Activated CD8-positive, alpha-beta memory T cell treated with anti-CD3 and anti-CD28 coated beads, Interleukin-2, amount 50 U/mL, for 1 hour (primary cell): ENCODE measurements around the gene BOLA3.
"Not testable (repeated sequence)": the region's sequence is repeated elsewhere in the genome, so short reads cannot be mapped to it uniquely, and the experiment has no call there.

Experiments
- DNase-seq: peaks from one replicate; pipeline ENCODE4 v3.0.0-alpha.2; 2020; ENCODE audit errors: extremely low read depth

BOLA3 gene, protein sequence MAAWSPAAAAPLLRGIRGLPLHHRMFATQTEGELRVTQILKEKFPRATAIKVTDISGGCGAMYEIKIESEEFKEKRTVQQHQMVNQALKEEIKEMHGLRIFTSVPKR

DNA sequence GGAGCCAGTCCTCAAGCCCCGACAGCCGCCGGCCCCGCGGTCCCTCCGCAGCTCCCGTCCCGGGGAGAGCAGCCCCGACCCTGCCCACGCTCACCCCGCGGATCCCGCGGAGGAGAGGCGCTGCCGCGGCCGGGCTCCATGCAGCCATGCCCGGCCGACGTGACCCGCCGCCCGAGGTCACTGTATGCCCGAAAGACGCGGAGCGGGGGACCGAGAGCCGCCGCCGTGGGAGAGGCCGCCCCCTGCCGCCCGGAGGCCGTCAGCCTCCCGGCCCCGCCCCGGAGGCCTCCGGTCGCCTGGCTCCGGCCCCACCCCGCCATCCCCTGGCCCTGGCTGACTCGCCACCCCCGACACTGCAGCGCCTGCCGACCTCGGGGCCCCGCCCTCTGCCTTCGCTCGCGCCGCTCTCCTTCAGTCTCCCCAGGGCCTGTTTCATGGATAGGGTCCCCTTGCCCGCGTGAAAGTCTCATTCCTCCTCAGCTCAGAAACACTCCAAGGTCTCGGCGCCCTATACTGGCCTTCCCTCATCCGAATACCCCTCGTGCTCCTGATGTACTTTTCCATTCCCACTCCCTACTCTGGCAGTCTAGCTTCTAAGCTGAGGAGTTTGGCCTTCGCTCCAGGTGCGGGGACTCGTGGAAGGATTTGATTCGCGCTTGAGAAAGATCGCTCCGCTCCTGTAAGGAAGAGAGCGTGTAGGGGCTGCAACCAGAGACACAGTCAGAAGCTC is at the start of gene BOLA3:
BOLA3 (minus strand) TSS at position 186 of the 730 bp plus-strand sequence; CDS start at position 148, 38 bp downstream.
- peak; percentile 47 for DNase-seq

DNA sequence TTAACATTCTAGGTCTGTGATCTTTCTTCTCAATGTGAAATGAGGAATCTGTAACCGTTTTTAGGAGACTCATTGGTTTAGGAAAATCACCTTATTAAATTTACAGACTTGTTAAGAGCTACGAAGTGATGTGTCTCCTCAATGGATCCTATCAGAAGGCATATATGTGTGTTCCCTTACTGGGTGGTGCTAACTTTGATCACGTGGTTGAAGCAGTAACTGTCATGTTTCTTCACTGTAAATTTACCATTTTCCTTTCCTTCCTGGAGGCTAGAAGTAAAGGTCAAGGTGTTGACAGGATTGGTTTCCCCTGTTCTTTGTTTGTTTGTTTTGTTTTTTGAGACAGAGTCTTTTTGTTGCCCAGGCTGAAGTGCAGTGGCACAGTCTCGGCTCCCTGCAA is 49.3 kb upstream of the BOLA3 start:
- no peak for DNase-seq

DNA sequence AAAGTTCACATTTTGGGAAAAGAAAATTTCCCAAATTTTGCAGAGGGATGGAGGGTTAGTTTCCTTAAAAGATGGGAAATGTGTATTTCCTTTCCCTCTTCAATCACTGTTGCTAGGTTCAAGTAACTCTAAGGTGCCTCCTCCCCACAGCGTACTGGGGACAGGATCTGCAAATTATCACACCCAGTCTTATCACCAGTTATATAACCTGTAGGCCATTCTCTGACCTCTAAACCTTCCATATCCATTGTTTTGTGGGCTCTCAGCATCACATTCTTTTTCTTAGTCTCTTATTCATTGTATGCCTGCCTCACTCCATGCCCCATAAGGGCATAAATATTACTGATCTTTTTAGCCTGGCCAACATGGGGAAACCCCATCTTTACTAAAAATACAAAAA is 47.1 kb upstream of the BOLA3 start:
- DNase-seq, result no peak

DNA sequence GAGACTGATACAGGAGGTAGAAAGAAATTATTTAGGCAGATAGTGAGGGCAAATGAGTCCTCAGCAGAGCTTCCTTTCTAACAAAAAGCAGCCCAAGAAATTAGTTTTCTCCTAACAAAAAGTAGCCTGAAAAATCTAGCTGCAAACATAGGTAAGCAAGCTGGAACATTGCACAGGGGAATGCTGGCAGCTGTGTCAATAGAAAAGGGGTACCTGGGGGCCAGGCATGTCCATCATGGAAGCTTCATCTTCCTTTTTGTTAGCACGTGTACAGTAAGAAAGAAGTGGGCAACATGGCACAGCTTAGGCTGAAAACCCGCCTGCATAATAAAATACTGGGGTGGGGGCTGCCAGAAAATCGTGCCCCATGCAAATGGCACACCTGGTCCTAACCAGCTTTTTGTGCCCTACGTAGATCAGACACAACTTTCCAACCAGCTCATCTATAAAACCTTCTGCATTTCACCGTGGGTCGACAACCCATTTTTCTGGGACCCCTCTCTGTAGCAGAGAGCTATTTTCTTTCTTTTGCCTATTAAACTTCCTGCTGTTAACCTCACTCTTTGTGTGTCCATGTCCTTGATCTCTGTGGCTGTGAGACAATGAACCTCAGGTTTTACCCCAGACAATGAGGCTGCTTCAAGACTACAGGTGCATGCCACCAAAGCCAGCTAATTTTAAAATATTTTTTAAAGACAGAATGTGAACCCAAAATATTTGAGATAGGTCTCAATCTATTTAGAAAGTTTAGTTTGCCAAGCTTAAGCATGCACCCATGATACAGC is 44.1 kb upstream of the BOLA3 start:
- no peak for DNase-seq

DNA sequence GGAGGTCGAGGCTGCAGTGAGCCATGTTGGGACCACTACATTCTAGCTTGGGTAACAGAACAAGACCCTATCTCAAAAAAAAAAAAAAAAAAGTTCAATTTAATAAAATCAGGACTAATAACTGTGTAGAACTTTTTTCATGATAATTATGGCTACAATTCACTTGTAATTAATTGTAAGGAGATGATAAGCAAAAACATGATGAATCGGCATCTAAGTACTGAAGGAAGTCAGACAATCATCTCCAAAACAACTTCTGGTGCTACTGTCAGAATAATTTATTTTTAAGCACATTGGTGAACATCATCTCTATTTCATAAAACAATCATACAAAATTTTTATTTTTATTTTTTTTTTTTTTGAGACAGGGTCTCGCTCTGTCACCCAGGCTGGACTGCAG is 41.0 kb upstream of the BOLA3 start:
- no peak for DNase-seq

DNA sequence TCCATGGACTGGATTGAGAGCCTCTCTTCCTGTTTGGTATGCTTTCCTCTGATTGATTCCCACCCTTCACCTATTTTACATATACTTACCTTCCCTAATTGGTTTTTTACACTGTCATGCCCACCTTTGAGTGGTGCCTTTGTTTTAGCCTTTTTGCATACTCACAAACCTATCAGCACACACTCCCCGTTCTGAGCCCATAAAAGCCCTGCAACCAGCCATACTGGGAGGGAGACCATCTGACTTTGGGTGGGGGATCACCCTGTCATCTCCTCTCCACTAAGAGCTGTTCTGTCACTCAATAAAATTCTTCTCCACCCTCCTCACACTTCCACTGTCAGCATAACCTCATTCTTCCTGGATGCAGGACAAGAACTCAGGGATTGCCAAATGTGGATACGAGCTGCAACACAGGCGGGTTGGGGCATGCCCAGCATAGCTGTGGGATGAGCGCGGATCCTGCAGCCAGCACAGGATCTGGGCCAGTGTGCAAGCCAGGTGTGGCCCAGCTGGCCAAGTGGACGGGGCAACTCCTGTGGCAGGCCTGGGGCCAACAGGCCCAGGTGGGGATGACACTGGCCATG is 40.4 kb upstream of the BOLA3 start:
- no peak for DNase-seq

DNA sequence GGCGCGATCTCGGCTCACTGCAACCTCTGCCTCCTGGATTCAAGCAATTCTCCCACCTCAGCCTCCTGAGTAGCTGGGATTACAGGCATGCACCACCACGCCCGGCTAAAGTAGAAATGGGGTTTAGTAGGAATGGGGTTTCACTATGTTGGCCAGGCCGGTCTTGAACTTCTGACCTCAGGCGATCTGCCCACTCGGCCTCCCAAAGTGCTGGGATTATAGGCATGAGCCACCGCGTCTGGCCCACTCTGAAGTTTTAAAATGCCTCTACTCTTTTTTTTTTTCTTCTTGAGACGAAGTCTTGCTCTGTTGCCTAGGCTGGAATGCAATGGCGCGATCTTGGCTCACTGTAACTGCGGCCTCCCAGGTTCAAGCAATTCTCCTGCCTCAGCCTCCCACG is 39.0 kb upstream of the BOLA3 start:
- DNase-seq, result not testable (repeated sequence)

DNA sequence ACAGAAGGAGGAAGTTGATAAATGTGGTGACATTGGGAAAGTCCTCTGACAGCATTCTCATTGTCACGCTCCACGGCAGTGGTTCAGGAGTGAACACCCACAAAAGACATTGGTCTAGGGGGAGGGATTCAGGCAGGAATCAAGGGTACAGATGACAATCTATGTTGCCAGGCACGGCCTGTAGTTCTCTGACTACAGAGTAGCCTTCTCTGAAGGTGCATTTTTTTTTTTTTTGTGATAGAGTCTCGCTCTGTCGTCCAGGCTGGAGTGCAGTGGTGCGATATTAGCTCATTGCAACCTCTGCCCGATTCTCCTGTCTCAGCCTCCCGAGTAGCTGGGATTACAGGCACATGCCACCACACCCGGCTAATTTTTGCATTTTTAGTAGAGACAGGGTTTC is 38.3 kb upstream of the BOLA3 start:
- DNase-seq, result no peak

DNA sequence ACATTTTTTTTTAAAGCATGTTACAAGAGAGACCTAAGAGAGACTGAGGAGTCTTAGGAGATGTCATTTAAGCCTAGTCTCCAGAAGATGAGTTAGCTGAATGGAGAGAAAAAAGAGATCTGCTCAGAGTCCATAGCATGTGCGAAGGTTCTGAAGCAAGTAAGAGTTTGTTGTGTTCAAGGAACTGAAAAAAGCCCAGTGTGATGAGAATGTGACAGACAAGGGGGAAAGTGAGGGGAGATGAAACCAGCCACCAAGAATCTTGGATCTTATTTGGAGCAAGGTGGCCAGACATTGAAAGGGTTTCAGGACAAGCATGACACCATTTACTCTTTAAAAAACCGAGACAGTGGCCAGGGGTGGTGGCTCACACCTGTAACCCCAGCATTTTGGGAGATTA is 36.2 kb upstream of the BOLA3 start:
- DNase-seq, result no peak

DNA sequence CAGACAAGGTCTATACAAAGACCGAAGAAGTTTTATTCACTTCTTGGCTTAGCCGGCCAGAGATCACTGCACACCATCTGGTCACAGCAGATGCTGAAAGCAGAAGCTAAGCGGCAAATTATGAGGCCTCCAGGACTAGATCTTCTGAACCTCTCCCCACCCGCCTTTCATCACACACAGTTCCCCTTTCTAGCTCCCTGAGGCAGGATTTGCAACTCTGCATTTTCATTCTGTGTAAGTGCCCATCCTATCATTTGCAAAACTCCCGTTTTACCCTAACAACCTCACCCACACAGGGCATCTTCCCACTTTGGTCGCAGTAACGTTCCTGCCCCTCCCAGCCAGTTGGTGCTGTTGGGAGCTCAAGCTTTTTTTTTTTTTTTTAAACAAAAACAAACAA is 34.0 kb upstream of the BOLA3 start:
- DNase-seq, result no peak

DNA sequence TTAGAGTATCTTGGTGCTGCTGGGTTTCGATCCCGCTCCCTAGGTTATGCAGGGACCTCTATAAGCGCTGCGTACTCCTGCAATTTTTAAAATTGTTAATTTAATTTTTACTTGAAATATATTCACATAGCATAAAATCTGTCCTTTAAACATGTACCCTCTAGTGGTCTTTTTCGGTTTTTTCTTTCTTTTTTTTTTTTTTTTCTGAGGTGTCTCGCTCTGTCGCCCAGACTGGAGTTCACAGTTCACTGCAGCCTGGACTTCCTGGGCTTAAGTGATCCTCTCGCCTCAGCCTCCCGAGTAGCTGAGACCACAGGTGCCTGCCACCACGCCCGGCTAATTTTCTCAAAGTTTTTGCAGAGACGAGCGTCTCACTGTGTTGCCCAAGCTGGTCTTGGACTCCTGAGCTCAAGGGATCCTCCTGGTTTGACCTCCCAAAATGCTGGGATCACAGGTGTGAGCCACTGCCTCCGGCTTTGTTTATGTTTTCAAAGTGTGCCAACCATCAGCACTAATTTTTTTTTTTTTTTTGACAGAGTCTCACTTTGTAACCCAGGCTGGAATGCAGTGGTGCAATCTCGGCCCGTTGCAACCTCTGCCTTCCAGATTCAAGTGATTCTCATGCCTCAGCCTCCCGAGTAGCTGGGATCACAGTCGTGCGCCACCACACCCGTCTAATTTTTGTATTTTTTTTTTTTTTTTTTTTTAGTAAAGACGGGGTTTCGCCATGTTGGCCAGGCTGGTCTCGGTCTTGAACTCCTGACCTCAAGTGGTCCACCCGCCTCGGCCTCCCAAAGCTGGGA is 31.6 kb upstream of the BOLA3 start:
- no peak for DNase-seq

DNA sequence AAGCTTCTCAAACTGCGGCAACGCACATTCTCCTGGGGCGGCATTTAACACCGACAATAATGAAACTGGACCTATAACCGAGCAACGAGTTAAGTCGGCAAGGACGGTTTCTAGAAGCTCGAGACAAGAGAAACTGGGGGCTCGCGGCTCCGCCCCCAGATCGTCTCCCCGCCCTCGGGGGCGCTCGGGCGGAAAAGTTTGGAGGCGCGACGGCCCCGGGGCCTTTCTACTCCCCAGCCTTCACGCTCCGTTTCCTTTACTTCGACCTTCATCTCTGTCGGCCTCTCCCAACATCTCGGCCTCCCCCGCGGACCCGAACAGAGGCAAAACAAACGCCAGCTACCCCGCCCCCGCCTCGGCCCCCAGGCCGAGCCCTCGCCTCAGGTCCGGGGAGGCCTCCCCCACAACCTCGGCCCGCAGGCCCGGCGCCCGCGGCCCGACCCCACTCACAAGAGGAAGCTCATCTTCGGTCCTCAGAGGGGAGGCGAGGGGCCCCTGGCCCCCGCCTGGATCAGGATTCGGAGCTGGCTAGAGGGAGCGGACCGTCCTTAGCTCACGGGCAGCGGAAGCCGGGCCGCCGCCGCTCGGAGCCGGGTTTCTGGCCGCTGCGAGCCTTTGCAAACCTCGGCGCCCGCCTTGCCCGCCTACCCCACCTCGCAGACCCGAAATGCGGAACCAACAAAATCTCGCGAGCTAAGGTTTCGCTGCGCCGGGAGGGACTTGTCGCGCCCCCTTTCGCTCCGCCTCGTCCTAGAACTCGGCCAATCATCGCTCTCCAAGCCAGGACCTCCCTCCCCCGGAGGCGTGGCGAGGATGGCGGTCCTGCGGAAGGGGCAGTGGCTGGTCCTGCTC is 30.7 kb upstream of the BOLA3 start, which contains the start of gene MOB1A:
MOB1A (minus strand) TSS at position 669 of the 852 bp plus-strand sequence; CDS start at position 464, 205 bp downstream.
- DNase-seq, result peak; percentile 94

DNA sequence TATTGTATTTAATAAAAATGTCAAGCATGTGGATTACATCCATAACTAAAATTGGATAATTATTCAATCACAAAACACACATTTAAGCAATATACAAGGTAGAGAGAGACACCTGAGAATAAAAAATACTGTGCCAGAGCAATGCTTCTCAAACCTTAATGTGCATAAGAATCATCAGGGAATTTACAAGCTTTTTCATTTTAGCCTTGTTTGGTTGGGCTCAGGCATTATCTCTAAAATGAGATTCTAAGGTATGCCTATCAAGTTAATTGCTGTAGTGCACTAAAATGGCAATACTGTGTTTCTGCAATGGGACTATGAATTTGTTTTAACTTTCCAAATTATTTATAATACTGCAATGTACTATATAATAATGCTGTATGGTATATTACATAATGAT is 30.0 kb upstream of the BOLA3 start:
- DNase-seq, result no peak

DNA sequence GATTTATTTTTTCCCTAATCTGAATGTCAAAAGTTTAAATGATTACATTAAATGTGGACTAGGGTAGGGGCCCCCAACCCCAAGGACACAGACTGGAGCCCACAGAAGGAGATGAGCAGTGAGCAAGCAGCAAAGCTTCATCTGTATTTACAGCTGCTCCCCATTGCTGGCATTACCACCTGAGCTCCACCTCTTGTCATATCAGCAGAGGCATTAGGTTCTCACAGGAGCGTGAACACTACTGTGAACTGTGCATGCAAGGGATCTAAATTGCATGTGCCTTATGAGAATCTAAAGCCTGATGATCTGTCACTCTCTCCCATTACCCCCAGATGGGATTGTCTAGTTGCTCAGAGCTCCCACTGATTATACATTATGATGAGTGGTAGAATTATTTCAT is 27.2 kb upstream of the BOLA3 start:
- DNase-seq, result no peak

DNA sequence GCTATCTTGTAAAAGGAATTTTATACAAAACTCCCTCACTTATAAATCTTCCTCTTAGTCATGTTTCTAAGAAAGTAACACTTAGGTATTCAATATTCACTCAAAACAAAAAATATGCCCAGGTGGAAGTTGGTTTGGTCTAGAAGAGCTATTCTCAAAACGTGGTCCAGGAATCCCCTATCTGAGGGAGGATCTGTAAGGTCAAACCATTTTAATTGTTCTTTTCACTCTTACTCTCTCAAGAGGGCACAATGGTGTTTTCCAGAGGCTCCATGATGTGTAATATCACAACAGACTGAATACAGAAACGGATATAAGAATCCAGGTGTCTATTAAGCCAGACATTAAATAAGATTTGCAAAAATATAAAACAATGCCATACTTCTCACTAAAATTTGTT is 21.0 kb upstream of the BOLA3 start:
- DNase-seq, result no peak

DNA sequence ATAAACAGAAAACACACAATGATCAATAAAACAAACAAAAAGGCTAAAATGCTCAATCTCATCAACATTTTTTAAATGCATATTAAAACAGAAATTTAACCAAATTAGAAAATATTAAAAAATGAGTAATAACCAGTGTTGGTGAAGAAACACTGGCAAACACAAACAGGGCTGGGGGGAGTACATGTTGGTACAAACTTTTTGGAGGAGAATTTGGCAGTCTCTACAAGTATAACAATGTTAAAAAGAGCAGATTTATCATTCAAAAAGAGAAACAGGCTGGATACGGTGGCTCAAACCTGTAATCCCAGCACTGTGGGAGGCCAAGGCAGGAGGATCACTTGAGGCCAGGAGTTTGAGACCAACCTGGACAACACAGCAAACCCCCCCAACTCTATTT is 17.0 kb upstream of the BOLA3 start:
- no peak for DNase-seq

DNA sequence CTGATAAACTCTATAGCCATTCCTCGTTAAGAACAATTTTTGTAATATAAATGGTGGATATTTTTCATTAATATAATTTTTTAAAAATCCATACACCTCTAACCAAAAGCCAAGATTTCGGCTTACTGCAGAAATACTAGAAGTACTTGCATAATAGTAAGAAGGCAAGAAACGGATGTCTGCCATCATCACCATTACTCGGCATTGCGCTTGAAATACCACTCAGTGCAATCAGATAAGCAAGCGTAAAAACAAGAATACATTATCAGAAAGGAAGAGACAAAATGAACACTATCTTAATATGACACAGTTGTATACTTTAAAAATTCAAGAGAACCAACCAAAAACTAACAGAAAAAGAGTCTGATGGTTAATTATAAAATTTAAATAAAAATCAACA is 15.2 kb upstream of the BOLA3 start:
- no peak for DNase-seq

DNA sequence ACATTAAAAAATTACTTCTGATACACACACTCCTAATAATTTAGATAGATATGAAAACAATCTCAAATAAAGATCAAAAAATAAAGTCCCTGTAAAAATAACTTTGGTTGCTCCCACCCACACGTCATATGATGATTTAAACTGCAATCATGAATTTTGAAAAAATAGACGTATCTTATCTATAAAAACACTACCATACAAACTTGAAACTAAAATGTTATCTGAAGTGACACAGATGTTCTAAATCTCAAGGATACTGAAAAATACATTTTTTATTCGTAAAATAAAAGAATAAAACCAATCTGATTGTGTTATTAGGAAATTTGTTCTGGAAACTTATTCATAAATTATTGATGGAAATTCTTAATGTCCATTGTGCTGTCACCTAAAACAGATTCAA is 8.1 kb upstream of the BOLA3 start:
- no peak for DNase-seq

DNA sequence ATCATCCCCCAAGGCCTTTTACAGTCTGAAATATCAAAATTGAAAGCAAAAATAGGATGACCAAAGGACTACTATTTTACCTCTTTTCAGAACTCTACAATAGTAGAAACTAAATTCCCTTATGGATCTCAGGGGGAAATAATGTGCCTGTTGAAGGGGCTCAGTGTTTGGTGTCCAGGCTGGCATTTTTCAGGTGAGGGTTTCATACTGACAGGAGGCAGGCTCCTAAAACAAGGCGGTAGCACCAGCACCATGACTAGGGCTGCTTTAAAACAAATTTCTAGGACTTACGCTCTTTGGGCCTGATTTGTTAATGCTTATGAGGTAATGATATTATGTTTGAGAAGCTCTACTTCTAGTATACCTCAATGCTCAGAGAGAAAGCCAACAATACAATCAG is 5.2 kb upstream of the BOLA3 start:
- no peak for DNase-seq

DNA sequence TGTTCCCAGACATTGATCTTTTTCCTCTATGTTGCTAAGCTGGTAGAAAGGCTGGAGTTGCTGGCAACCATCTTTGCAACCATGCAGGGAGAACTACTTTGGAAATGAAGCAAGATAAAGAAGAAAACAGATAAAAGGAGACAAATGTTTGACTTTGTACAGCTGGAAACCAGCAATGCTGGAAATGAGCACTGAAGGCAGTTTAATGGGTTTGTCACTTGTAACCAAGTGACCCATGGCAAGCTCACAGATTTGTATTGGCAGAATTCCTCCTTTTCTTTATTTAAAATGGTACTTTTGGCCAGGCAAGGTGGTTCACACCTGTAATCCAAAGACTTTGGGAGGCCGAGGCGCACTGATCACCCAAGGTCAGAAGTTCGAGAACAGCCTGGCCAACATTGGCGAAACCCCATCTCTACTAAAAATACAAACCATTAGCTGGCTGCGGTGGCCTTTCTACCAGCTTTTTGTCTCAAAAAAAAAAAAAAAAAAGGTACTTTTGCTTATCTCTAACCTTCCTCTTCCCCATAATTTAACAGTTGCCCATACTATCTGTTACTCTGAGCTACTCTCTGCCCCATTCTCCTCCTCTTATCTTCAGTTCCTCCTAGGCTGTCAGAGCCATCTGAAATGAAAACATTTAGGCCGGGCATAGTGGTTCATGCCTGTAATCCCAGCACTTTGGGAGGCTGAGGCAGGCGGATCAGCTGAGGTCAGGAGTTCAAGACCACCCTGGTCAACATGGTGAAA is 2.0 kb upstream of the BOLA3 start:
- DNase-seq, result no peak
